Testis (tissue), 3 donors: ENCODE data around the gene ARL8A. TPM values are rescaled to one million over a fixed set of nuclear protein-coding genes. Genes with fewer than 3 reads are reported as not detected.

Experiments used
- DNase-seq: peaks from one replicate; pipeline ENCODE4 v3.0.0-alpha.2; 2019
- H3K27ac ChIP-seq, 2 donors: fragments of 200-600 bp; sonication (generic); one replicate each; pipeline ENCODE4 v1.5.1; 2019
- H3K27me3 ChIP-seq: fragments of 200-600 bp; sonication (generic); one replicate; pipeline ENCODE4 v1.5.1; 2019
- H3K36me3 ChIP-seq: fragments of 200-600 bp; sonication (generic); one replicate; pipeline ENCODE4 v1.5.1; 2017; ENCODE audit warnings: low read depth; ENCODE audit errors: missing control alignments
- H3K4me1 ChIP-seq: fragments of 200-600 bp; sonication (generic); one replicate; pipeline ENCODE4 v1.5.1; 2019
- H3K4me3 ChIP-seq, 2 donors: fragments of 200-600 bp; sonication (generic); one replicate each; pipeline ENCODE4 v1.5.1; 2017 to 2019
- H3K9me3 ChIP-seq: fragments of 200-600 bp; sonication (generic); one replicate; pipeline ENCODE4 v1.5.1; 2017
- CTCF ChIP-seq, 3 experiments: fragments of 450-650 bp in 2 of 3; fragments of 200-600 bp in 1 of 3; sonication (generic) in 1 of 3; IDR thresholded peaks; one replicate each; pipeline ENCODE4 v1.5.1; 2016 to 2019; ENCODE audit warnings: antibody characterized with exemption in 3 of 3, mild to moderate bottlenecking in 2 of 3, moderate library complexity in 1 of 3
- POLR2A ChIP-seq: fragments of 450-650 bp; IDR thresholded peaks from one replicate; pipeline ENCODE4 v1.6.1; 2017; ENCODE audit warnings: antibody characterized with exemption, mild to moderate bottlenecking, moderate library complexity
- WGBS, 2 donors: methylation state at CpG; one replicate each; pipeline ENCODE4 v1.1.5; 2018; 5-methylcytosine and 5-hydroxymethylcytosine counted together
- intact Hi-C: fragments of 100-400 bp; cut with DNase I; formaldehyde crosslinking; loops from one replicate; pipeline ENCODE4 v1.15.1; 2023; ENCODE audit warnings: low total_unique reads
- polyA plus RNA-seq: library from polyadenylated mRNA; stranded (reverse); fragments of 350-450 nt; fragmentation: Illumina TruSeq; extraction: RNeasy Lipid Tissue Mini Kit (QIAGEN cat#74804); gene quantifications from one replicate; pipeline ENCODE4 v1.2.3, GENCODE V29; 2014; ENCODE audit warnings: low read depth, low replicate concordance; ENCODE audit not compliant: insufficient read depth
- total RNA-seq, 2 donors: library from RNA; depleted of rRNA; stranded (reverse); fragments of >200 nt; gene quantifications; one replicate each; pipeline ENCODE4 v1.2.3, GENCODE V29; 2016

The ARL8A gene
- total and polyA plus RNA-seq, 3 donors from 2014 or later, result 46.9 to 80.8 (median 63.9) TPM

GRCh38 chr1:202155478-202156021, 11.0 kb upstream of the ARL8A start:
- intact Hi-C loops, result no loop called here
- peak; percentile 79 for DNase-seq
- Histone ChIP-seq H3K4me1 (peaks cover 39% of the 10 kb centered on the region), H3K9me3 (no peaks in the 10 kb centered on the region), H3K36me3 (no peaks in the 10 kb centered on the region), H3K4me3 (no peak overlapping the region), H3K27me3 (no peaks in the 10 kb centered on the region), H3K27ac (no peak overlapping the region)
- TF ChIP-seq POLR2A, result no peak
- TF ChIP-seq CTCF (IDR thresholded peaks at IDR 0.05), result no peak
- WGBS, 2 donors, result 44 to 65% methylated on average over 8 of the region's 8 CpGs

- Histone ChIP-seq H3K27ac (no peak overlapping the region), H3K4me3 (no peak overlapping the region), H3K27me3 (no peaks in the 10 kb centered on the region), H3K9me3 (no peaks in the 10 kb centered on the region), H3K36me3 (no peaks in the 10 kb centered on the region), H3K4me1 (peaks cover 34% of the 10 kb centered on the region)
- WGBS, 2 donors, result 46 to 62% methylated on average over 11 of the region's 11 CpGs
- intact Hi-C loops, result no loop called here
- TF ChIP-seq POLR2A (no peak), CTCF (IDR thresholded peaks at IDR 0.05) (peak; percentile 26 to 41 (median 39))
- peak; percentile 72 for DNase-seq
Measured at GRCh38 chr1:202154766-202155477, 10.4 kb upstream of the ARL8A start.

- DNase-seq, result no peak
- H3K36me3 ChIP-seq, result no peaks in the 10 kb centered on the region
- intact Hi-C loops, result no loop called here
- no peak overlapping the region for H3K4me3 ChIP-seq
- 90 to 91% methylated on average over 10 of the region's 10 CpGs for WGBS, 2 donors
- no peak overlapping the region for H3K27ac ChIP-seq
- no peaks in the 10 kb centered on the region for H3K9me3 ChIP-seq
- no peaks in the 10 kb centered on the region for H3K27me3 ChIP-seq
- H3K4me1 ChIP-seq, result peaks cover 27% of the 10 kb centered on the region
- TF ChIP-seq CTCF (IDR thresholded peaks at IDR 0.05) (no peak), POLR2A (no peak)
Measured at GRCh38 chr1:202154148-202154765, 9.7 kb upstream of the ARL8A start.

GRCh38 chr1:202153284-202153683, 8.7 kb upstream of the ARL8A start:
- Histone ChIP-seq H3K4me3 (no peak overlapping the region), H3K9me3 (no peaks in the 10 kb centered on the region), H3K4me1 (peaks cover 20% of the 10 kb centered on the region), H3K27me3 (no peaks in the 10 kb centered on the region), H3K27ac (no peak overlapping the region), H3K36me3 (no peaks in the 10 kb centered on the region)
- TF ChIP-seq CTCF (IDR thresholded peaks at IDR 0.05) (no peak), POLR2A (no peak)
- intact Hi-C loops, result no loop called here
- WGBS, 2 donors, result 86 to 92% methylated on average over 4 of the region's 4 CpGs
- DNase-seq, result no peak
